ENCODE measurements around the gene CCDC186.

- TF ChIP-seq, protein P1, sequence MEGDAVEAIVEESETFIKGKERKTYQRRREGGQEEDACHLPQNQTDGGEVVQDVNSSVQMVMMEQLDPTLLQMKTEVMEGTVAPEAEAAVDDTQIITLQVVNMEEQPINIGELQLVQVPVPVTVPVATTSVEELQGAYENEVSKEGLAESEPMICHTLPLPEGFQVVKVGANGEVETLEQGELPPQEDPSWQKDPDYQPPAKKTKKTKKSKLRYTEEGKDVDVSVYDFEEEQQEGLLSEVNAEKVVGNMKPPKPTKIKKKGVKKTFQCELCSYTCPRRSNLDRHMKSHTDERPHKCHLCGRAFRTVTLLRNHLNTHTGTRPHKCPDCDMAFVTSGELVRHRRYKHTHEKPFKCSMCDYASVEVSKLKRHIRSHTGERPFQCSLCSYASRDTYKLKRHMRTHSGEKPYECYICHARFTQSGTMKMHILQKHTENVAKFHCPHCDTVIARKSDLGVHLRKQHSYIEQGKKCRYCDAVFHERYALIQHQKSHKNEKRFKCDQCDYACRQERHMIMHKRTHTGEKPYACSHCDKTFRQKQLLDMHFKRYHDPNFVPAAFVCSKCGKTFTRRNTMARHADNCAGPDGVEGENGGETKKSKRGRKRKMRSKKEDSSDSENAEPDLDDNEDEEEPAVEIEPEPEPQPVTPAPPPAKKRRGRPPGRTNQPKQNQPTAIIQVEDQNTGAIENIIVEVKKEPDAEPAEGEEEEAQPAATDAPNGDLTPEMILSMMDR (IDR thresholded peaks at IDR 0.05; ENCODE audit: low read depth, low read length, poor library complexity, severe bottlenecking), result no peak
- TF ChIP-seq EZH2phosphoT487 (IDR thresholded peaks at IDR 0.05; ENCODE audit: borderline replicate concordance, low read length), result no peak
These were observed 15.7 kb upstream of the CCDC186 start for GRCh38 chr10:114189700-114190099.
